Activated effector memory CD4-positive, alpha-beta T cell treated with anti-CD3 and anti-CD28 coated beads, Interleukin-2, amount 50 U/mL, for 16 hours (primary cell): ENCODE measurements around the gene PAQR9.
"Not testable (repeated sequence)": the region's sequence is repeated elsewhere in the genome, so short reads cannot be mapped to it uniquely, and the experiment has no call there.

ENCODE experiments used
- DNase-seq: peaks from one replicate; pipeline ENCODE4 v3.0.0-alpha.2; 2020

The PAQR9 gene

GRCh38 chr3:142963516-142964448 is at the start of gene PAQR9:
Gene PAQR9 (minus strand): TSS chr3:142963674. CDS start chr3:142963336, 338 bp downstream.
- no peak for DNase-seq

- DNase-seq, result no peak
Observed at GRCh38 chr3:143011705-143012104, 48.2 kb upstream of the PAQR9 start.

GRCh38 chr3:143010024-143010423 is 46.5 kb upstream of the PAQR9 start:
- no peak for DNase-seq

GRCh38 chr3:143004823-143005222 is 41.3 kb upstream of the PAQR9 start:
- no peak for DNase-seq

- no peak for DNase-seq
Observed at GRCh38 chr3:143002727-143003126, 39.3 kb upstream of the PAQR9 start.

- DNase-seq, result no peak
Observed at GRCh38 chr3:143002083-143002712, 38.7 kb upstream of the PAQR9 start.

GRCh38 chr3:143001369-143002082 is 38.1 kb upstream of the PAQR9 start, which contains the start of gene U2SURP:
Gene U2SURP (plus strand): TSS chr3:143001570. CDS start chr3:143001629, 59 bp downstream.
- DNase-seq, result peak; percentile 97

- DNase-seq, result no peak
Observed at GRCh38 chr3:143001034-143001368, 37.5 kb upstream of the PAQR9 start.

- no peak for DNase-seq
Observed at GRCh38 chr3:143000528-143000927, 37.1 kb upstream of the PAQR9 start.

GRCh38 chr3:142999881-143000280 is 36.4 kb upstream of the PAQR9 start:
- DNase-seq, result no peak

GRCh38 chr3:142998439-142998838 is 35.0 kb upstream of the PAQR9 start:
- DNase-seq, result no peak

- no peak for DNase-seq
Observed at GRCh38 chr3:142997330-142997729, 33.9 kb upstream of the PAQR9 start.

GRCh38 chr3:142993958-142994442 is 30.5 kb upstream of the PAQR9 start:
- peak; percentile 86 for DNase-seq

GRCh38 chr3:142992323-142992722 is 28.8 kb upstream of the PAQR9 start:
- no peak for DNase-seq

GRCh38 chr3:142990721-142991120 is 27.2 kb upstream of the PAQR9 start:
- DNase-seq, result no peak

- DNase-seq, result not testable (repeated sequence)
Observed at GRCh38 chr3:142988826-142989225, 25.4 kb upstream of the PAQR9 start.

GRCh38 chr3:142988221-142988620 is 24.7 kb upstream of the PAQR9 start:
- DNase-seq, result not testable (repeated sequence)

- DNase-seq, result no peak
Observed at GRCh38 chr3:142987707-142988106, 24.2 kb upstream of the PAQR9 start.

GRCh38 chr3:142987080-142987700 is 23.7 kb upstream of the PAQR9 start:
- DNase-seq, result no peak

GRCh38 chr3:142984255-142984654 is 20.8 kb upstream of the PAQR9 start:
- DNase-seq, result no peak

GRCh38 chr3:142983318-142983717 is 19.8 kb upstream of the PAQR9 start:
- no peak for DNase-seq

- DNase-seq, result no peak
Observed at GRCh38 chr3:142982038-142982773, 18.7 kb upstream of the PAQR9 start.
